Measurements from ENCODE around the gene TCN2. TPM values are rescaled to one million over a fixed set of nuclear protein-coding genes. Genes with fewer than 3 reads are reported as not detected.
"Not testable (repeated sequence)": the region's sequence is repeated elsewhere in the genome, so short reads cannot be mapped to it uniquely, and the experiment has no call there.

Gene TCN2
- total RNA-seq, 1 donor, result 18.8 TPM

DNA sequence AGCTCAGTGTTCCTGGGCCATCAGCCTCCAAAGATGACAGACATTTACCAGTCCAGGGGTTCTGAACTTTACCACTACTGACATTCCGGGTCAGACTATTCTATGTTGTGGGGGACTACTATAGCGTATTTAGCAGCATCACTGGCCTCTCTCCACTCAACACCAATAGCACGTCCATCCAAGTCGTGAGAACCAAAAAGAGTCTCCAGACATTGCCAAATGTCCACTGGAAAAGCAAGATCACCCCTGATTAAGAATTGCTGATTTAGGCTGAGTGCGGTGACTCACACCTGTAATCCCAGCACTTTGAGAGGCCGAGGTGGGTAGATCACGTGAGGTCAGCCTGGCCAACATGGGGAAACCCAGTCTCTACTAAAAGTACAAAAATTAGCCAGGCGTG lies 20.6 kb upstream of the TCN2 start:
- H3K36me3 ChIP-seq (ENCODE audit: insufficient read depth, low read length), result peaks cover 70% of the 10 kb centered on the region
- no peak overlapping the region for H2AFZ ChIP-seq (ENCODE audit: low read length)
- DNase-seq (ENCODE audit: insufficient read length, low spot score, missing footprints), result no peak
- H3K4me1 ChIP-seq (ENCODE audit: insufficient read depth, low read length), result peaks cover 18% of the 10 kb centered on the region
- no peak overlapping the region for H3K4me3 ChIP-seq (ENCODE audit: insufficient read depth, low read length)
- peaks cover 34% of the 10 kb centered on the region for H3K79me2 ChIP-seq (ENCODE audit: insufficient read depth, low read length)
- H3K27me3 ChIP-seq (ENCODE audit: insufficient read depth, low read length), result no peaks in the 10 kb centered on the region
- peak overlapping the region; percentile 14 for H3K27ac ChIP-seq (ENCODE audit: low read depth, low read length)
- peaks cover 29% of the 10 kb centered on the region for H4K20me1 ChIP-seq (ENCODE audit: insufficient read depth, low read length)
- no peaks in the 10 kb centered on the region for H3K9me3 ChIP-seq (ENCODE audit: low read depth, low read length)
- no peak overlapping the region for H3K4me2 ChIP-seq (ENCODE audit: insufficient read depth, low read length)
- TF ChIP-seq, protein P1, sequence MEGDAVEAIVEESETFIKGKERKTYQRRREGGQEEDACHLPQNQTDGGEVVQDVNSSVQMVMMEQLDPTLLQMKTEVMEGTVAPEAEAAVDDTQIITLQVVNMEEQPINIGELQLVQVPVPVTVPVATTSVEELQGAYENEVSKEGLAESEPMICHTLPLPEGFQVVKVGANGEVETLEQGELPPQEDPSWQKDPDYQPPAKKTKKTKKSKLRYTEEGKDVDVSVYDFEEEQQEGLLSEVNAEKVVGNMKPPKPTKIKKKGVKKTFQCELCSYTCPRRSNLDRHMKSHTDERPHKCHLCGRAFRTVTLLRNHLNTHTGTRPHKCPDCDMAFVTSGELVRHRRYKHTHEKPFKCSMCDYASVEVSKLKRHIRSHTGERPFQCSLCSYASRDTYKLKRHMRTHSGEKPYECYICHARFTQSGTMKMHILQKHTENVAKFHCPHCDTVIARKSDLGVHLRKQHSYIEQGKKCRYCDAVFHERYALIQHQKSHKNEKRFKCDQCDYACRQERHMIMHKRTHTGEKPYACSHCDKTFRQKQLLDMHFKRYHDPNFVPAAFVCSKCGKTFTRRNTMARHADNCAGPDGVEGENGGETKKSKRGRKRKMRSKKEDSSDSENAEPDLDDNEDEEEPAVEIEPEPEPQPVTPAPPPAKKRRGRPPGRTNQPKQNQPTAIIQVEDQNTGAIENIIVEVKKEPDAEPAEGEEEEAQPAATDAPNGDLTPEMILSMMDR (IDR thresholded peaks at IDR 0.05; ENCODE audit: extremely low read depth, low read depth, low read length), result no peak

DNA sequence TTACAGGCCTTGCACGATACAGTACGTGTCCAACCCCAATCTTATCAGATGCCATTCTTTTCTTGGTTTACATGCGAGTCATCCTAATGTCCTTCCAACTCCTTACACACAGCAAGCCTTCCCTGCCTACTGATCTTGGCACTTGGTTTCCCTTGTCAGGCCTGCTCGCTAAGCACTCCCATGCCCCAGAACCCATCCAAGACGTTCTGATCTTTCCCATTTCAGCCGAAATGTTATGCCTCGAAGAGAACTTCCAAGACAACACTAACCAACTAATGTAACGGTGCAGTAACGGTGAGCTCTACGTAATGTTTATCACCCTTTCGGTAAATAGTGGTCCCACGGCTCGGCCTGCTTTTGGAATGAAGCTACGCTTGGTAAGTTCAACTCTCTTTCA lies 15.8 kb upstream of the TCN2 start:
- peaks cover 20% of the 10 kb centered on the region for H4K20me1 ChIP-seq (ENCODE audit: insufficient read depth, low read length)
- H3K9me3 ChIP-seq (ENCODE audit: low read depth, low read length), result no peaks in the 10 kb centered on the region
- H3K27ac ChIP-seq (ENCODE audit: low read depth, low read length), result peak overlapping the region; percentile 96
- H3K4me1 ChIP-seq (ENCODE audit: insufficient read depth, low read length), result peaks cover 8% of the 10 kb centered on the region
- peaks cover 5% of the 10 kb centered on the region for H3K27me3 ChIP-seq (ENCODE audit: insufficient read depth, low read length)
- H3K79me2 ChIP-seq (ENCODE audit: insufficient read depth, low read length), result peaks cover 36% of the 10 kb centered on the region
- peak overlapping the region; percentile 93 for H3K4me2 ChIP-seq (ENCODE audit: insufficient read depth, low read length)
- TF ChIP-seq, protein P1 (IDR thresholded peaks at IDR 0.05; ENCODE audit: extremely low read depth, low read depth, low read length), result no peak
- peak overlapping the region; percentile 58 for H2AFZ ChIP-seq (ENCODE audit: low read length)
- peak; percentile 55 for DNase-seq (ENCODE audit: insufficient read length, low spot score, missing footprints)
- peak overlapping the region; percentile 85 for H3K4me3 ChIP-seq (ENCODE audit: insufficient read depth, low read length)
- peaks cover 34% of the 10 kb centered on the region for H3K36me3 ChIP-seq (ENCODE audit: insufficient read depth, low read length)

DNA sequence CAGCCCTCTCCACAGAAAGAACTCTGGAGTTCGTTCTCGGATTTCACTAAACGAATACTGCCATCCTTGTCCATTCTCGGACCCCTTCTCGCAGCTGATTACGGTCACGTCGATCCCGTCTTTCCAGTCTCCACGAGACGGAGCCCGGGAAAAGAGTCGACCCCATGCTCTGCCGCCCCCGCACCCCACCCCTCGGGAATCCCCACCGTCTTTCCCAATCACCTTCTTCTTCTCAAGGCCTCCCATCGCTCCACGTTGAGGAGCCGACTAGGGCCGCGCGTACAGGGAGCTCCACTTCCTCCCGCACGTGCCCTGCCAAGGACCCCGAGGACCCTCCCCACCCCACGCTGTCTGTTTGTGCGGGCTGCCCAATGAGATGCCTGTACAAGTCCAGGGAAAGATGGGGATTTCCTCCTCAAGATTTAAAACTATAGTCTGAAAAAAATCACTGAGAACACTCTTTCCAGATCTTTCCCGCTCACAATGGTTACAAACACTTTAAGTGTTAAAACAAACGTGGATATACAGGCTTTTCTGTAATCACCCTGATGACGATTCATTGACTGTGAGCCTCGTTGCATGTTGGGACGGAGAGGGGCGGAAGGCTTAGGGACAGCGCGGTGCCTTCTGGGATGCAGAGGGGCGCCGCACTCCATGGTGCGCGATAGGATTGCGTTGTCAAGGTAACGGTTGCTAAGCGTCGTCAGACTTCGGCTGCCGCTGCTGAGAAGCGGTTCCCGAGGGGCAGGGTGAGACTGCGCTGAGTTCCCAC lies 15.2 kb upstream of the TCN2 start, which contains the start of gene PES1:
TSS of gene PES1 (minus strand) at position 323 of the 772 bp plus-strand sequence. CDS start at position 246, 77 bp downstream.
- peak within 1 kb of the TSS; percentile 93 for H3K4me2 ChIP-seq (ENCODE audit: insufficient read depth, low read length)

DNA sequence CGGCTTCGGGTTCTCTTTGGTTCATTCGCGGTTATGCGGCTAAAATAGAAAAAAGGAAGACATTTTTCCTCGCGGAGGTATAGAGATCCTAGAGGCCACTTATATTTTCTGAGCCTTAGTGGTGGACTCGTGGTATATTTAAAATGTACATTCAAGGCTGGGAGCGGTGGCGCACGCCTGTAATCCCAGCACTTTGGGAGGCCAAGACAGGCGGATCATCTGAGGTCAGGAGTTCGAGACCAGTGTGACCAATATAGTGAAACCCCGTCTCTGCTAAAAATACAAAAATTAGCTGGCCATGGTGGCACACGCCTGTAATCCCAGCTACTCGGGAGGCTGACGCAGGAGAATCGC lies 14.6 kb upstream of the TCN2 start:
- DNase-seq (ENCODE audit: insufficient read length, low spot score, missing footprints), result not testable (repeated sequence)

More for the DNA sequence above, 15.2 kb upstream of the TCN2 start, which contains the start of gene PES1:
- TF ChIP-seq, protein P1 (IDR thresholded peaks at IDR 0.05; ENCODE audit: extremely low read depth, low read depth, low read length), result no peak
- no peaks in the 10 kb centered on the region for H3K9me3 ChIP-seq (ENCODE audit: low read depth, low read length)
- peaks cover 36% of the 10 kb centered on the region for H3K79me2 ChIP-seq (ENCODE audit: insufficient read depth, low read length)
- peaks cover 29% of the 10 kb centered on the region for H3K36me3 ChIP-seq (ENCODE audit: insufficient read depth, low read length)
- peak within 1 kb of the TSS; percentile 70 for H2AFZ ChIP-seq (ENCODE audit: low read length)
- H3K27ac ChIP-seq (ENCODE audit: low read depth, low read length), result peak within 1 kb of the TSS; percentile 96
- peak within 1 kb of the TSS; percentile 85 for H3K4me3 ChIP-seq (ENCODE audit: insufficient read depth, low read length)
- DNase-seq (ENCODE audit: insufficient read length, low spot score, missing footprints), result peak; percentile 99
- H3K27me3 ChIP-seq (ENCODE audit: insufficient read depth, low read length), result peaks cover 5% of the 10 kb centered on the region
- peaks cover 20% of the 10 kb centered on the region for H4K20me1 ChIP-seq (ENCODE audit: insufficient read depth, low read length)
- peaks cover 8% of the 10 kb centered on the region for H3K4me1 ChIP-seq (ENCODE audit: insufficient read depth, low read length)

More for the DNA sequence above, 14.6 kb upstream of the TCN2 start:
- peaks cover 23% of the 10 kb centered on the region for H3K36me3 ChIP-seq (ENCODE audit: insufficient read depth, low read length)
- peak overlapping the region; percentile 93 for H3K4me2 ChIP-seq (ENCODE audit: insufficient read depth, low read length)
- H3K9me3 ChIP-seq (ENCODE audit: low read depth, low read length); H3K4me1 ChIP-seq (ENCODE audit: insufficient read depth, low read length); H3K27me3 ChIP-seq (ENCODE audit: insufficient read depth, low read length): not testable (repeated sequence)
- peak overlapping the region; percentile 85 for H3K4me3 ChIP-seq (ENCODE audit: insufficient read depth, low read length)
- H3K27ac ChIP-seq (ENCODE audit: low read depth, low read length), result peak overlapping the region; percentile 96
- peak overlapping the region; percentile 70 for H2AFZ ChIP-seq (ENCODE audit: low read length)
- H3K79me2 ChIP-seq (ENCODE audit: insufficient read depth, low read length), result peaks cover 35% of the 10 kb centered on the region
- peaks cover 20% of the 10 kb centered on the region for H4K20me1 ChIP-seq (ENCODE audit: insufficient read depth, low read length)

All from osteoblast (primary cell).